Caco-2 (cell line): ENCODE measurements around the gene ARID3C. TPM values are rescaled to one million over a fixed set of nuclear protein-coding genes. Genes with fewer than 3 reads are reported as not detected.

Experiments used
- BruUV-seq: library from RNA; stranded (reverse); fragments of 400-500 nt; replicated peaks from 2 replicates; lab custom pipeline; 2021; lab: Mats Ljungman, UMichigan
- CTCF ChIA-PET: fragments of 300-600 bp; sonication (Branson Sonifier 250); formaldehyde crosslinking; loops from one replicate; lab custom pipeline; 2022; ENCODE audit warnings: antibody characterized with exemption; lab: Charles Lee
- POLR2A ChIA-PET: fragments of 300-600 bp; sonication (Branson Sonifier 250); formaldehyde crosslinking; loops from one replicate; lab custom pipeline; 2022; ENCODE audit warnings: antibody characterized with exemption; lab: Charles Lee
- DNase-seq, 2 experiments: peaks; one replicate each; pipeline versions ENCODE4 v3.0.0 to v3.0.0-alpha.2; 2020 to 2022
- H3K27me3 ChIP-seq: replicated peaks from 2 replicates; pipeline ENCODE4 v1.6.0; 2011; ENCODE audit warnings: low read length; ENCODE audit not compliant: control insufficient read depth, insufficient read depth
- H3K36me3 ChIP-seq: 2 replicates; pipeline ENCODE4 v1.5.1; 2011; ENCODE audit warnings: low read length; ENCODE audit not compliant: control insufficient read depth, insufficient read depth
- H3K4me1 ChIP-seq: fragments of 250-450 bp; sonication (Bioruptor Pico); 2 replicates; pipeline ENCODE4 v1.5.1; 2020; ENCODE audit warnings: mild to moderate bottlenecking
- H3K4me3 ChIP-seq: 2 replicates; pipeline ENCODE4 v1.5.1; 2011; ENCODE audit warnings: low read depth, mild to moderate bottlenecking, control low read depth, low read length
- H3K9me3 ChIP-seq: fragments of 250-450 bp; sonication (Bioruptor Pico); 2 replicates; pipeline ENCODE4 v1.5.1; 2020; ENCODE audit warnings: mild to moderate bottlenecking, moderate library complexity
- H3K27ac Mint-ChIP-seq: one replicate; pipeline ENCODE4 v1.8.0; 2022; ENCODE audit warnings: mixed read lengths; ENCODE audit not compliant: unreplicated experiment
- H3K27me3 Mint-ChIP-seq: one replicate; pipeline ENCODE4 v1.8.0; 2022; ENCODE audit warnings: mixed read lengths; ENCODE audit not compliant: insufficient read depth, unreplicated experiment
- H3K36me3 Mint-ChIP-seq: one replicate; pipeline ENCODE4 v1.8.0; 2022; ENCODE audit warnings: mild to moderate bottlenecking, mixed read lengths; ENCODE audit not compliant: insufficient read depth, unreplicated experiment
- H3K4me1 Mint-ChIP-seq: one replicate; pipeline ENCODE4 v1.8.0; 2022; ENCODE audit warnings: low read depth, mixed read lengths; ENCODE audit not compliant: unreplicated experiment
- H3K4me3 Mint-ChIP-seq: one replicate; pipeline ENCODE4 v1.8.0; 2022; ENCODE audit warnings: mild to moderate bottlenecking, moderate library complexity, mixed read lengths; ENCODE audit not compliant: unreplicated experiment
- H3K9me3 Mint-ChIP-seq: one replicate; pipeline ENCODE4 v1.8.0; 2022; ENCODE audit warnings: mixed read lengths; ENCODE audit not compliant: unreplicated experiment
- CTCF ChIP-seq, 2 experiments: fragments of 200-600 bp in 1 of 2; IDR thresholded peaks; 1 replicate in 1 of 2; 2 replicates in 1 of 2; pipeline versions ENCODE4 v1.5.1 to v1.8.0; 2011 to 2022; ENCODE audit warnings: antibody characterized with exemption in 1 of 2, control low read depth in 1 of 2, inconsistent platforms in 1 of 2, low read depth in 1 of 2, low read length in 1 of 2, mild to moderate bottlenecking in 1 of 2, moderate library complexity in 1 of 2; ENCODE audit not compliant: insufficient read depth in 1 of 2, severe bottlenecking in 1 of 2, unreplicated experiment in 1 of 2
- intact Hi-C: fragments of 100-400 bp; cut with micrococcal nuclease; formaldehyde crosslinking; loops from one replicate; pipeline ENCODE4 v1.10.0; 2022; ENCODE audit not compliant: unreplicated experiment
- total RNA-seq: library from RNA; stranded (reverse); gene quantifications from 2 replicates; pipeline ENCODE4 v1.2.3, GENCODE V29; 2022

Gene ARID3C
- total RNA-seq, 1 experiment from 2014 or later = not detected

GRCh38 chr9:34635556-34635955, 6.7 kb upstream of the ARID3C start:
- no peak overlapping the region for H3K27ac Mint-ChIP-seq
- TF ChIP-seq CTCF (IDR thresholded peaks at IDR 0.05; ENCODE audit: insufficient read depth in 1 of 2, low read depth in 1 of 2, low read length in 1 of 2, severe bottlenecking in 1 of 2, unreplicated experiment in 1 of 2) = no peak
- no peaks in the 10 kb centered on the region for H3K9me3 Mint-ChIP-seq
- no peaks in the 10 kb centered on the region for H3K27me3 Mint-ChIP-seq
- peaks cover 3% of the 10 kb centered on the region for H3K4me1 Mint-ChIP-seq
- ChIA-PET CTCF (interaction anchor here (0.6 kb wide), 2 partner anchors 184 to 243 kb away, joined by 3 read pairs; no protein-coding TSS in a partner anchor), POLR2A (interaction anchor here (0.6 kb wide), 1 partner anchor 1556 kb away, joined by 3 read pairs; no protein-coding TSS in a partner anchor)
- Histone ChIP-seq H3K4me3 (no peak overlapping the region), H3K27me3 (no peaks in the 10 kb centered on the region), H3K4me1 (peaks cover 3% of the 10 kb centered on the region), H3K36me3 (peaks cover 1% of the 10 kb centered on the region; the same call in 1 of the 2 replicates), H3K9me3 (no peaks in the 10 kb centered on the region)
- H3K36me3 Mint-ChIP-seq = peaks cover 10% of the 10 kb centered on the region
- H3K4me3 Mint-ChIP-seq = peak overlapping the region; percentile 46
- no peak for DNase-seq
- BruUV-seq = no TSS peak
- intact Hi-C loops = no loop called here

- no peak for TF ChIP-seq CTCF (IDR thresholded peaks at IDR 0.05; ENCODE audit: insufficient read depth in 1 of 2, low read depth in 1 of 2, low read length in 1 of 2, severe bottlenecking in 1 of 2, unreplicated experiment in 1 of 2)
- intact Hi-C loops = loop anchor here (1.0 kb wide), 1 partner anchor 22 kb away; the partner anchor contains the start of gene RPP25L
- H3K27me3 ChIP-seq = no peaks in the 10 kb centered on the region
- Mint-ChIP-seq H3K36me3 (peaks cover 10% of the 10 kb centered on the region), H3K9me3 (no peaks in the 10 kb centered on the region), H3K27ac (no peak overlapping the region), H3K27me3 (no peaks in the 10 kb centered on the region), H3K4me1 (peaks cover 8% of the 10 kb centered on the region), H3K4me3 (no peak overlapping the region)
- BruUV-seq = TSS peak; percentile 61
- ChIA-PET POLR2A (interaction anchor here (0.6 kb wide), 1 partner anchor 14 kb away, joined by 6 read pairs; no protein-coding TSS in a partner anchor), CTCF (interaction anchor here (0.6 to 1.9 kb wide), 12 partner anchors 8 to 244 kb away, joined by 3 to 21 read pairs (median 5); partner anchors contain the start of genes DCTN3, GALT, IL11RA and RPP25L)
- H3K4me3 ChIP-seq = no peak overlapping the region
- DNase-seq = no peak
- peaks cover 1% of the 10 kb centered on the region; the same call in 1 of the 2 replicates for H3K36me3 ChIP-seq
- H3K4me1 ChIP-seq = peaks cover 9% of the 10 kb centered on the region
- H3K9me3 ChIP-seq = no peaks in the 10 kb centered on the region
These were observed 5.8 kb upstream of the ARID3C start for GRCh38 chr9:34634551-34635248.

GRCh38 chr9:34633851-34634550, 5.1 kb upstream of the ARID3C start:
- intact Hi-C loops = loop anchor here (1.0 kb wide), 1 partner anchor 22 kb away; the partner anchor contains the start of gene RPP25L
- no TSS peak for BruUV-seq
- POLR2A ChIA-PET = interaction anchor here (0.6 kb wide), 1 partner anchor 15 kb away, joined by 6 read pairs; no protein-coding TSS in a partner anchor

More at GRCh38 chr9:34633851-34634550, 5.1 kb upstream of the ARID3C start:
- DNase-seq = peak; percentile 79 to 81
- Mint-ChIP-seq H3K27me3 (no peaks in the 10 kb centered on the region), H3K27ac (no peak overlapping the region), H3K4me1 (peaks cover 8% of the 10 kb centered on the region), H3K4me3 (no peak overlapping the region), H3K9me3 (no peaks in the 10 kb centered on the region), H3K36me3 (peaks cover 10% of the 10 kb centered on the region)
- CTCF ChIA-PET = interaction anchor here (0.6 to 1.9 kb wide), 14 partner anchors 9 to 92 kb away, joined by 3 to 21 read pairs (median 5); partner anchors contain the start of genes DCTN3, GALT, IL11RA and RPP25L
- H3K9me3 ChIP-seq = no peaks in the 10 kb centered on the region
- H3K36me3 ChIP-seq = peaks cover 1% of the 10 kb centered on the region; the same call in 1 of the 2 replicates
- H3K4me1 ChIP-seq = peaks cover 9% of the 10 kb centered on the region
- H3K27me3 ChIP-seq = no peaks in the 10 kb centered on the region
- TF ChIP-seq CTCF (IDR thresholded peaks at IDR 0.05; ENCODE audit: insufficient read depth in 1 of 2, low read depth in 1 of 2, low read length in 1 of 2, severe bottlenecking in 1 of 2, unreplicated experiment in 1 of 2) = peak; percentile 86 to 88
- H3K4me3 ChIP-seq = no peak overlapping the region
